A549 (cell line): Measurements from ENCODE around the gene LRRC41. TPM values are rescaled to one million over a fixed set of nuclear protein-coding genes. Genes with fewer than 3 reads are reported as not detected.

Experiments used
- ATAC-seq, 2 experiments: fragments of 200-7000 bp in 1 of 2; fragments of >200 bp in 1 of 2; cut with Nextera tagmentation in 1 of 2; cut with Tn5 transposase in 1 of 2; 3 replicates each; pipeline versions ENCODE4 v1.8.0 to v1.9.1; 2018 to 2020; ENCODE audit warnings: mild to moderate bottlenecking in 1 of 2, moderate library complexity in 1 of 2
- CTCF ChIA-PET: fragments of 300-600 bp; sonication (Branson Sonifier 250); formaldehyde crosslinking; extraction: SDS; loops from one replicate; lab custom pipeline; 2021; ENCODE audit warnings: antibody characterized with exemption, inconsistent platforms; lab: Yijun Ruan, JAX
- POLR2A ChIA-PET: fragments of 350-600 bp; formaldehyde crosslinking; extraction: SDS; loops from one replicate; lab custom pipeline; 2021; ENCODE audit warnings: antibody characterized with exemption, inconsistent platforms; lab: Yijun Ruan, JAX
- DNase-seq, 2 experiments: peaks; one replicate each; pipeline versions ENCODE4 v3.0.0 to v3.0.0-alpha.2; 2011 to 2016; ENCODE audit warnings: low read depth in 1 of 2, low spot score in 1 of 2
- FAIRE-seq: peaks from 2 replicates; lab custom pipeline; 2011; peaks lifted over from hg19 to GRCh38; lab: Jason Lieb, UNC
- H3K27ac ChIP-seq, 2 experiments: fragments of >200 bp; sonication (Bioruptor Twin); formaldehyde crosslinking; 3 replicates each; pipeline ENCODE4 v1.5.1; 2016 to 2017
- H3K4me1 ChIP-seq: fragments of >200 bp; sonication (Bioruptor Twin); formaldehyde crosslinking; 3 replicates; pipeline ENCODE4 v1.6.1; 2016
- H3K4me2 ChIP-seq: fragments of >200 bp; sonication (Bioruptor Twin); formaldehyde crosslinking; 3 replicates; pipeline ENCODE4 v1.6.1; 2016
- H3K4me3 ChIP-seq: fragments of >200 bp; sonication (Bioruptor Twin); formaldehyde crosslinking; 3 replicates; pipeline ENCODE4 v1.5.1; 2016
- H3K9me3 ChIP-seq: fragments of >200 bp; sonication (Bioruptor Twin); formaldehyde crosslinking; 3 replicates; pipeline ENCODE4 v1.6.1; 2016
- BHLHE40 ChIP-seq: IDR thresholded peaks from 2 replicates; pipeline ENCODE4 v1.6.1; 2012; ENCODE audit warnings: low read depth, low read length, inconsistent platforms
- CEBPB ChIP-seq, 2 experiments: fragments of >200 bp in 1 of 2; sonication (Bioruptor Twin) in 1 of 2; formaldehyde crosslinking in 1 of 2; IDR thresholded peaks; 2 replicates each; pipeline ENCODE4 v1.6.1; 2012 to 2016
- CHD2 ChIP-seq: fragments of 150-350 bp; IDR thresholded peaks from 2 replicates; pipeline ENCODE4 v1.6.1; 2014; ENCODE audit warnings: low read length; ENCODE audit not compliant: partially characterized antibody
- CTCF ChIP-seq: fragments of >200 bp; sonication (Bioruptor Twin); formaldehyde crosslinking; IDR thresholded peaks from 3 replicates; pipeline ENCODE4 v1.5.1; 2016
- E2F6 ChIP-seq: IDR thresholded peaks from 2 replicates; pipeline ENCODE4 v1.6.1; 2012; ENCODE audit warnings: low read depth, borderline replicate concordance
- EHF ChIP-seq: fragments of 250-450 bp; sonication (Bioruptor Pico); IDR thresholded peaks from 2 replicates; pipeline ENCODE4 v1.5.0; 2020; ENCODE audit warnings: mild to moderate bottlenecking
- EP300 ChIP-seq, 2 experiments: fragments of >200 bp; sonication (Bioruptor Twin); formaldehyde crosslinking; IDR thresholded peaks; 2 replicates in 1 of 2; 3 replicates in 1 of 2; pipeline ENCODE4 v1.6.1; 2016 to 2017
- ESRRA ChIP-seq: fragments of 150-350 bp; IDR thresholded peaks from 2 replicates; pipeline ENCODE4 v1.6.1; 2014; ENCODE audit warnings: mild to moderate bottlenecking, low read length, borderline replicate concordance
- FOSB ChIP-seq: fragments of 250-450 bp; sonication (Bioruptor Pico); IDR thresholded peaks from 2 replicates; pipeline ENCODE4 v1.5.0; 2020; ENCODE audit warnings: mild to moderate bottlenecking, moderate library complexity
- FOSL2 ChIP-seq, 2 experiments: fragments of 450-650 bp in 1 of 2; fragments of >200 bp in 1 of 2; sonication (Bioruptor Twin) in 1 of 2; formaldehyde crosslinking; IDR thresholded peaks; 2 replicates each; pipeline versions ENCODE4 v1.5.0 to v1.6.1; 2016 to 2020; ENCODE audit warnings: mild to moderate bottlenecking in 1 of 2, moderate library complexity in 1 of 2
- FOXS1 ChIP-seq: fragments of 250-450 bp; sonication (Bioruptor Pico); IDR thresholded peaks from 2 replicates; pipeline ENCODE4 v1.5.0; 2020; ENCODE audit warnings: mild to moderate bottlenecking, moderate library complexity
- HDAC2 ChIP-seq: fragments of 200-600 bp; sonication (generic); IDR thresholded peaks from 2 replicates; pipeline ENCODE4 v1.6.1; 2016
- HES2 ChIP-seq: fragments of >200 bp; sonication (Bioruptor Twin); formaldehyde crosslinking; IDR thresholded peaks from 2 replicates; pipeline ENCODE4 v1.6.1; 2016
- HMGXB4 ChIP-seq: fragments of 250-450 bp; sonication (Bioruptor Pico); IDR thresholded peaks from 2 replicates; pipeline ENCODE4 v1.5.0; 2021; ENCODE audit warnings: mild to moderate bottlenecking, moderate library complexity, borderline replicate concordance
- JUN ChIP-seq, 2 experiments: fragments of >200 bp; sonication (Bioruptor Twin); formaldehyde crosslinking; IDR thresholded peaks; 2 replicates in 1 of 2; 3 replicates in 1 of 2; pipeline ENCODE4 v1.6.1; 2016 to 2017
- KDM1A ChIP-seq: fragments of 200-600 bp; sonication (generic); IDR thresholded peaks from 2 replicates; pipeline ENCODE4 v1.6.1; 2016; ENCODE audit warnings: low read depth, mild to moderate bottlenecking
- MAZ ChIP-seq: fragments of 150-350 bp; IDR thresholded peaks from 2 replicates; pipeline ENCODE4 v1.6.1; 2014; ENCODE audit warnings: antibody characterized with exemption, low read depth, low read length, borderline replicate concordance
- MYC ChIP-seq: IDR thresholded peaks from 2 replicates; pipeline ENCODE4 v1.6.1; 2012; ENCODE audit warnings: mild to moderate bottlenecking, inconsistent platforms, low read length, improper control_type of control experiment, borderline replicate concordance
- NFE2L2 ChIP-seq: fragments of 150-350 bp; conservative IDR thresholded peaks from 2 replicates; pipeline ENCODE4 v1.6.1; 2014; ENCODE audit warnings: low read length
- POLR2A ChIP-seq: IDR thresholded peaks from 2 replicates; pipeline ENCODE4 v1.6.1; 2012; ENCODE audit warnings: mild to moderate bottlenecking, low read length
- RAD21 ChIP-seq, 2 experiments: fragments of >200 bp in 1 of 2; sonication (Bioruptor Twin) in 1 of 2; formaldehyde crosslinking in 1 of 2; IDR thresholded peaks in 1 of 2; conservative IDR thresholded peaks in 1 of 2; 2 replicates in 1 of 2; 3 replicates in 1 of 2; pipeline ENCODE4 v1.6.1; 2012 to 2018; ENCODE audit warnings: inconsistent platforms in 1 of 2
- RCOR1 ChIP-seq: fragments of 150-350 bp; IDR thresholded peaks from 2 replicates; pipeline ENCODE4 v1.6.1; 2014; ENCODE audit warnings: antibody characterized with exemption, low read length, low read depth
- RFX5 ChIP-seq: fragments of 450-650 bp; IDR thresholded peaks from 2 replicates; pipeline ENCODE4 v1.7.1; 2014; ENCODE audit warnings: antibody characterized with exemption, mild to moderate bottlenecking, moderate library complexity
- USF2 ChIP-seq: fragments of 450-650 bp; IDR thresholded peaks from 2 replicates; pipeline ENCODE4 v1.6.1; 2014; ENCODE audit warnings: antibody characterized with exemption
- ZFP36 ChIP-seq: fragments of 450-650 bp; IDR thresholded peaks from 2 replicates; pipeline ENCODE4 v1.6.1; 2014; ENCODE audit warnings: borderline replicate concordance; ENCODE audit not compliant: partially characterized antibody
- WGBS: methylation state at CpG from one replicate; pipeline ENCODE4 v1.1.6; 2017; ENCODE audit errors: missing lambda C conversion rate; 5-methylcytosine and 5-hydroxymethylcytosine counted together
- polyA plus RNA-seq, 4 experiments: library from polyadenylated mRNA; depleted of rRNA in 3 of 4; stranded (reverse); fragments of >200 nt; fragmentation: RNase III in 1 of 4; extraction: RNeasy Plus Mini Kit Qiagen cat#74134 plus additional on column Dnase treatment in 1 of 4; gene quantifications; 2 replicates in 3 of 4; 3 replicates in 1 of 4; pipeline ENCODE4 v1.2.3, GENCODE V29; 2011 to 2017

The LRRC41 gene
- polyA plus RNA-seq, 2 of the 4 experiments (the other 2 are of a cell fraction): 28.6 to 33.4 TPM

GRCh38 chr1:46284597-46285564 is 18.5 kb downstream of the LRRC41 start:
- Histone ChIP-seq H3K4me1 (no peaks in the 10 kb centered on the region), H3K4me3 (no peak overlapping the region), H3K9me3 (no peaks in the 10 kb centered on the region), H3K27ac (no peak overlapping the region), H3K4me2 (no peak overlapping the region)
- TF ChIP-seq USF2 (no peak), FOXS1 (CRISPR knock-in tag) (no peak)
- FAIRE-seq (no peak), DNase-seq (no peak), ATAC-seq (0 out of 6 replicates have a peak, but pooled peaks have one; percentile 7 to 8)
- ChIA-PET POLR2A (no interaction called here), CTCF (interaction anchor here (1.2 to 1.8 kb wide), 2 partner anchors 10 to 11 kb away, joined by 4 to 6 read pairs; no protein-coding TSS in a partner anchor)
- 86% methylated on average over 3 of the region's 3 CpGs for WGBS

- Histone ChIP-seq H3K4me2 (no peak overlapping the region), H3K4me3 (no peak overlapping the region), H3K27ac (no peak overlapping the region), H3K4me1 (no peaks in the 10 kb centered on the region), H3K9me3 (no peaks in the 10 kb centered on the region)
- no peak for ATAC-seq
- POLR2A ChIA-PET: no interaction called here
- CTCF ChIA-PET: interaction anchor here (1.8 kb wide), 1 partner anchor 9 kb away, joined by 6 read pairs; no protein-coding TSS in a partner anchor
- TF ChIP-seq EHF (CRISPR knock-in tag): no peak
- TF ChIP-seq KDM1A: no peak
- TF ChIP-seq RAD21 (conservative IDR thresholded peaks at IDR 0.05 in 1 of 2, IDR thresholded peaks at IDR 0.05 in 1 of 2): no peak
- no peak for TF ChIP-seq ESRRA
- no peak for TF ChIP-seq CHD2
- no peak for TF ChIP-seq RCOR1
- TF ChIP-seq HDAC2: no peak
- no peak for TF ChIP-seq HES2
- no peak for TF ChIP-seq POLR2A
- TF ChIP-seq ZFP36: no peak
- TF ChIP-seq CTCF: no peak
- TF ChIP-seq FOSB (CRISPR knock-in tag): no peak
- TF ChIP-seq FOSL2 (IDR thresholded peaks at IDR 0.05): no peak
- TF ChIP-seq FOSL2 (CRISPR knock-in tag; IDR thresholded peaks at IDR 0.05): no peak
- no peak for FAIRE-seq
- DNase-seq: no peak
- WGBS: 85% methylated on average over 1 of the region's 1 CpG
Observed at GRCh38 chr1:46284058-46284457, 19.4 kb downstream of the LRRC41 start.

- CTCF ChIA-PET: interaction anchor here (1.6 kb wide), 1 partner anchor 17 kb away, joined by 3 read pairs; no protein-coding TSS in a partner anchor
- 92% methylated on average over 12 of the region's 14 CpGs for WGBS
- ATAC-seq (no peak), DNase-seq (no peak), FAIRE-seq (no peak)
- no peaks in the 10 kb centered on the region for H3K9me3 ChIP-seq
- H3K27ac ChIP-seq: no peak overlapping the region
- POLR2A ChIA-PET: no interaction called here
- H3K4me1 ChIP-seq: no peaks in the 10 kb centered on the region
- no peak overlapping the region for H3K4me2 ChIP-seq
- no peak overlapping the region for H3K4me3 ChIP-seq
- TF ChIP-seq HMGXB4 (CRISPR knock-in tag): no peak
- TF ChIP-seq HES2: no peak
- TF ChIP-seq RFX5: no peak
- no peak for TF ChIP-seq E2F6
- TF ChIP-seq MAZ: no peak
- no peak for TF ChIP-seq ZFP36
- TF ChIP-seq RCOR1: no peak
- TF ChIP-seq NFE2L2: no peak
- no peak for TF ChIP-seq CEBPB (IDR thresholded peaks at IDR 0.05)
- TF ChIP-seq JUN (IDR thresholded peaks at IDR 0.05): no peak
- TF ChIP-seq BHLHE40: no peak
- TF ChIP-seq FOXS1 (CRISPR knock-in tag): no peak
- no peak for TF ChIP-seq RAD21 (conservative IDR thresholded peaks at IDR 0.05 in 1 of 2, IDR thresholded peaks at IDR 0.05 in 1 of 2)
- TF ChIP-seq EP300 (IDR thresholded peaks at IDR 0.05): no peak
- no peak for TF ChIP-seq USF2
- TF ChIP-seq MYC: no peak
Observed at GRCh38 chr1:46281021-46281420, 22.4 kb downstream of the LRRC41 start.
